Measurements from ENCODE around the gene IKZF4. TPM values are rescaled to one million over a fixed set of nuclear protein-coding genes. Genes with fewer than 3 reads are reported as not detected.

Gene IKZF4
- total RNA-seq, 1 experiment from 2014 or later, result 13.9 TPM

DNA sequence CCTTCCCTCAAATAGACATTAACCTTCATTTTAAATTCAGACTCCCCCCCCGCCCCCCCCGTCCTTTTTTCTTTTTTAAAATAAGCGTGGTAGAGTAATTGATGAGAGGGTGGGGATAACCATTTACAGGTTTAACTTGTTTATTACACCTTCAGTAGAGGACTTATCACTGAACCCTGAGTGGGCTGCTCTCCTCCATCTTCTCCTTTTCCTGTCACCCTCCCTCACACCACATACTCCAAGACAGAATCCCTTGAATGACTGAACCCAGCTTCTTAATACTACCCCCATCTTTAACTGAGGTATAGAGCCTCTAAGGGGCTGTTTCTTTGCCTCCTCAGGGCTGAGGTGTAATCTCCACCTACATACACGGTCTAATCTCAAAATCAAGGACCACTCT is 3.7 kb upstream of the IKZF4 start:
- Histone ChIP-seq H3K9me3 (ENCODE audit: control insufficient read depth, low read depth, low read length) (no peaks in the 10 kb centered on the region), H3K27me3 (ENCODE audit: insufficient read depth, low read length) (no peaks in the 10 kb centered on the region), H2BK120ac (ENCODE audit: low read depth, low read length, poor library complexity, severe bottlenecking) (no peak overlapping the region), H3K23ac (ENCODE audit: insufficient read length, low read depth, low read length) (no peak overlapping the region), H4K20me1 (ENCODE audit: control insufficient read depth, insufficient read depth, insufficient read length) (no peaks in the 10 kb centered on the region), H2BK15ac (ENCODE audit: low read depth, low read length) (no peak overlapping the region), H3K23me2 (ENCODE audit: insufficient read length, low read depth, low read length, poor library complexity, severe bottlenecking) (peaks cover 5% of the 10 kb centered on the region), H3K4ac (ENCODE audit: low read depth, low read length) (no peak overlapping the region), H3K4me1 (ENCODE audit: insufficient read depth, low read length) (peaks cover 3% of the 10 kb centered on the region; the same call in 1 of the 2 replicates), H2AK5ac (ENCODE audit: insufficient read length, low read length) (no peak overlapping the region), H3K79me1 (ENCODE audit: insufficient read depth, low read depth, low read length, poor library complexity, severe bottlenecking) (no peaks in the 10 kb centered on the region), H4K5ac (ENCODE audit: insufficient read length, low read depth, low read length) (no peak overlapping the region), H3K27ac (ENCODE audit: insufficient read length, low read depth, low read length) (no peak overlapping the region), H2BK20ac (ENCODE audit: low read depth, low read length, poor library complexity, severe bottlenecking) (no peak overlapping the region), H3T11ph (ENCODE audit: low read length) (no peak overlapping the region), H3K14ac (ENCODE audit: insufficient read depth, low read length) (no peak overlapping the region), H2AFZ (ENCODE audit: low read length) (no peak overlapping the region), H3K18ac (ENCODE audit: insufficient read length, low read depth, low read length) (no peak overlapping the region), H2BK12ac (ENCODE audit: insufficient read length, low read depth, low read length) (no peak overlapping the region), H4K8ac (replicated peaks; ENCODE audit: insufficient read length, low read depth, low read length) (no peak overlapping the region), H3K56ac (ENCODE audit: insufficient read length, low read depth, low read length) (no peak overlapping the region), H4K91ac (ENCODE audit: insufficient read length, low read depth, low read length) (no peak overlapping the region), H3K4me2 (ENCODE audit: insufficient read depth, insufficient read length, low read length) (no peak overlapping the region), H2BK5ac (ENCODE audit: insufficient read length, low read length) (no peak overlapping the region), H3K9ac (ENCODE audit: extremely low read depth, insufficient read length, low read length) (no peak overlapping the region), H3K79me2 (ENCODE audit: insufficient read depth, low read length) (no peaks in the 10 kb centered on the region)
- no peak overlapping the region for H3K4me3 Mint-ChIP-seq
- TF ChIP-seq, protein P1, sequence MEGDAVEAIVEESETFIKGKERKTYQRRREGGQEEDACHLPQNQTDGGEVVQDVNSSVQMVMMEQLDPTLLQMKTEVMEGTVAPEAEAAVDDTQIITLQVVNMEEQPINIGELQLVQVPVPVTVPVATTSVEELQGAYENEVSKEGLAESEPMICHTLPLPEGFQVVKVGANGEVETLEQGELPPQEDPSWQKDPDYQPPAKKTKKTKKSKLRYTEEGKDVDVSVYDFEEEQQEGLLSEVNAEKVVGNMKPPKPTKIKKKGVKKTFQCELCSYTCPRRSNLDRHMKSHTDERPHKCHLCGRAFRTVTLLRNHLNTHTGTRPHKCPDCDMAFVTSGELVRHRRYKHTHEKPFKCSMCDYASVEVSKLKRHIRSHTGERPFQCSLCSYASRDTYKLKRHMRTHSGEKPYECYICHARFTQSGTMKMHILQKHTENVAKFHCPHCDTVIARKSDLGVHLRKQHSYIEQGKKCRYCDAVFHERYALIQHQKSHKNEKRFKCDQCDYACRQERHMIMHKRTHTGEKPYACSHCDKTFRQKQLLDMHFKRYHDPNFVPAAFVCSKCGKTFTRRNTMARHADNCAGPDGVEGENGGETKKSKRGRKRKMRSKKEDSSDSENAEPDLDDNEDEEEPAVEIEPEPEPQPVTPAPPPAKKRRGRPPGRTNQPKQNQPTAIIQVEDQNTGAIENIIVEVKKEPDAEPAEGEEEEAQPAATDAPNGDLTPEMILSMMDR (conservative IDR thresholded peaks at IDR 0.05), result no peak
- H3K36me3 Mint-ChIP-seq (ENCODE audit: insufficient read depth in 1 of 3, low read depth in 3 of 3), result peaks cover 5 to 16% (median 13%) of the 10 kb centered on the region in 3 experiments
- H3K4me1 Mint-ChIP-seq, result peaks cover 24% of the 10 kb centered on the region in 2 experiments
- H3K27ac Mint-ChIP-seq, result peak overlapping the region in 1 of 3 experiments; percentile 88; a peak in 2 of 7 replicates
- WGBS (ENCODE audit: extremely low coverage, insufficient read length, low lambda C conversion rate), result no CpG with 5 or more reads among the region's 4 CpGs
- no peak for DNase-seq
- H3K9me3 Mint-ChIP-seq, result no peaks in the 10 kb centered on the region
- H3K27me3 Mint-ChIP-seq (ENCODE audit: low read depth), result no peaks in the 10 kb centered on the region
